ENCODE data around the gene RMDN3.
A peak's percentile ranks its signal among the peaks of the same experiment; 100 is the strongest.

The RMDN3 gene

DNA sequence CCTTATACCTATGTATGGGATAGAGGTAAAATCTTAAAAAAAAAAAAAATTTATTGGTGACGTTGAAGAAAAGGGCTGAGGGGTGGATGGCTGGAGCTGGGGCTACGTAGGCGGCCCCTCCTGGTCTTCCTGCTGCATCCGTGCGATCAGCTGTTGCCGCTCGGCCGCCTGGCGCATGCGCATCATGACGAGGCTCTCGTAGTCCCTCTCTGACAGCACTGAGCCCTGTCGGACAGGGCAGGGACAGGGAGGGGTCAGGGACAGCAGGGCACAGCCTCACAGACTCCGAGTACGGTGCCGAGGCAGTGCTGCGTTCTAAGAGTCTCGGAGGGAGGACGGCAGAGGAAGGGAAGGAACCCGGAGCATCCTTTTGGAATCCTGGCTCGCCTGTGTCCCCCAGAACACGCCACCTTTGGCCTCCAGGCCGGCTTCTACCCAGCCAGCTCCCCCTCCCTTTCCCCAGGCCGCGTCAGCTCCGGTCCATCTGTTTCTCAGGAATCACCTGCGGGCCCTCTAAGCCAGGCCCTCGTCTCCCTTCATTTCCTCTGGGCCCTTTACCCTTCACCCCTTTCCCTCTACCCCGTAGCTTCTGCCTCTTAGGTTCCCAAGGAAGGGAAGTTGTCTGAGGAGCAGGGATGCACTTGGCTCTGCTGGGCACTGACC, 12.9 kb upstream of the RMDN3 start:
- DNase-seq, result no peak
- no peak for TF ChIP-seq GATA1 (IDR thresholded peaks at IDR 0.05; ENCODE audit: low read depth, low read length)
- TF ChIP-seq POLR2A (IDR thresholded peaks at IDR 0.05; ENCODE audit: low read length), result no peak

GRCh38 chr15:40766906-40767837, 12.1 kb upstream of the RMDN3 start:
- TF ChIP-seq GATA1 (IDR thresholded peaks at IDR 0.05; ENCODE audit: low read depth, low read length) (no peak), POLR2A (IDR thresholded peaks at IDR 0.05; ENCODE audit: low read length) (no peak)

DNA sequence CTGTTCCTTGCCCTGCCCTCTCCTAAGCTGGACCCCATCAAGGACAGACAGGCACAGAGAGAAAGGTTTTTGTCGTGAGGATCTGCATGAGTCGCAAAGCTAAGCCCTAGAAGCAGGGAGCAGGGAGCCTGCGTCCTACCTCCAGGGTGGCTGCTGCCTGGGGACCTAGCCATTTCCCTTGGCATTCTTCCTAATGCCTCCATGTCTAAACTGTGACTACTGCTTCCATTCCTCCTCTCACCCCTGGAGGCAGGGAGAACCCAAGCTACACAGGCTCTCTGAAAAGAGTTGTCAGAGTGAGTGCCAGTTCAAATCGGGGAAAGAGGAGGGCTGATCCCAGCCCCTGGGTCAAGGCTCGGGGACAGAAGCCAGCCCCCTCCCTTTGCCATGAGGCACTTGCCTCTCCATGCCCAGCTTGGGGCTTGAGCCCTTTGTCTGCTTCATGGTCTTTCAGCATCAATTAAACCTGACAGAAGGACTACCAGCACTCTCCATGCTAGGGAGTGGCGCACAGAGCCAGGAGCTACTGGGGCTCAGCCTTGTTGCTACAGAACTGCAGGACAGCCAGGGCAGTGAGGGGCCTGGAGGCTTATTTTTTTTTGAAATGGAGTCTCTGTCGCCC, 11.3 kb upstream of the RMDN3 start:
- no peak for DNase-seq
- TF ChIP-seq GATA1 (IDR thresholded peaks at IDR 0.05; ENCODE audit: low read depth, low read length), result no peak
- TF ChIP-seq POLR2A (IDR thresholded peaks at IDR 0.05; ENCODE audit: low read length), result no peak

More at GRCh38 chr15:40766906-40767837, 12.1 kb upstream of the RMDN3 start:
- peak; percentile 54 to 60 for DNase-seq

GRCh38 chr15:40764629-40765103, 9.6 kb upstream of the RMDN3 start:
- DNase-seq, result no peak
- TF ChIP-seq POLR2A (IDR thresholded peaks at IDR 0.05; ENCODE audit: low read length), result no peak
- no peak for TF ChIP-seq GATA1 (IDR thresholded peaks at IDR 0.05; ENCODE audit: low read depth, low read length)

- TF ChIP-seq GATA1 (IDR thresholded peaks at IDR 0.05; ENCODE audit: low read depth, low read length), result no peak
- peak; percentile 23 for TF ChIP-seq POLR2A (IDR thresholded peaks at IDR 0.05; ENCODE audit: low read length)
- peak; percentile 87 to 89 for DNase-seq
These were observed 9.0 kb upstream of the RMDN3 start, which contains the start of gene GCHFR for GRCh38 chr15:40763801-40764628. Gene GCHFR, plus strand, starts transcription at chr15:40764068. Its CDS starts 113 bp downstream, at chr15:40764181.

- DNase-seq, result peak; percentile 74 to 76
- TF ChIP-seq GATA1 (IDR thresholded peaks at IDR 0.05; ENCODE audit: low read depth, low read length), result no peak
- no peak for TF ChIP-seq POLR2A (IDR thresholded peaks at IDR 0.05; ENCODE audit: low read length)
These were observed 8.1 kb upstream of the RMDN3 start for GRCh38 chr15:40762919-40763800.

DNA sequence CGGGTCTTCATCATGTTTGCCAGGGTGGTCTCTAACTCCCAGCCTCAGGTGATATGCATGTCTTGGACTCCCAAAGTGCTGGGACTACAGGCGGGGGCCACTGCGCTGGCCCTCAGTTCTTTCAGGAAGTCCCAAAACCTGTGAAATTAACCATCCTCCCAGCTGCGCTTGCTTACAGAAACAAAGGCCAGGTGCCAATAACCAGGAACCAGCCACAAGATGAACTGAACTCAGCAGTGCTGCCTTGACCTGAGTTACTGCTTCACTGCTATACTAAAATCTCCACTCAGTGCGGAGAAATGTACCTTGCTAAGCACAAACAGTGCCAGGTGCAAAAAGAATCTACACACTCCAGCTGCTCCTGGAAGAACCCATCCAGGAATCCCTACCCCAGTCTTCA, 4.9 kb upstream of the RMDN3 start:
- DNase-seq, result no peak
- TF ChIP-seq GATA1 (IDR thresholded peaks at IDR 0.05; ENCODE audit: low read depth, low read length) (no peak), POLR2A (IDR thresholded peaks at IDR 0.05; ENCODE audit: low read length) (no peak)

- no peak for TF ChIP-seq POLR2A (IDR thresholded peaks at IDR 0.05; ENCODE audit: low read length)
- peak; percentile 38 for TF ChIP-seq GATA1 (IDR thresholded peaks at IDR 0.05; ENCODE audit: low read depth, low read length)
- DNase-seq, result peak; percentile 56 to 84
These were observed 1.9 kb upstream of the RMDN3 start for GRCh38 chr15:40756938-40757337.

DNA sequence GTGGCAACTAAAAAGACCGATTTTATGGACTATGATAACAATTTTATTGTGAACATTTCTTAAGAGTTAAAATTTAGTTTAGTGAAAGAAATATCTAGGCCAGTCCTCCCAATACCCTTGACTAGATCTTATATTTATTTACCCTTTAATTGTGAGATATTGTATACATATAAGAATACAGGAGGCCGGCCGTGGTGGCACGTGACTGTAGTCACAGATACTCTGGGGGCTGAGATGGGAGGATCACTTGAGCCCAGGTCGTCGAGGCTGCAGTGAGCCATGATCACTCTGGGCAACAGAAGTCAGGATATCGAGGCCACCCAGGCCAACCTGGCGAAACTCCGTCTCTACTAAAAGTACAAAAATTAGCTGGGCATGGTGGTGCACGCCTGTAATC, 756 bp upstream of the RMDN3 start:
- peak; percentile 61 to 74 for DNase-seq
- no peak for TF ChIP-seq POLR2A (IDR thresholded peaks at IDR 0.05; ENCODE audit: low read length)

DNA sequence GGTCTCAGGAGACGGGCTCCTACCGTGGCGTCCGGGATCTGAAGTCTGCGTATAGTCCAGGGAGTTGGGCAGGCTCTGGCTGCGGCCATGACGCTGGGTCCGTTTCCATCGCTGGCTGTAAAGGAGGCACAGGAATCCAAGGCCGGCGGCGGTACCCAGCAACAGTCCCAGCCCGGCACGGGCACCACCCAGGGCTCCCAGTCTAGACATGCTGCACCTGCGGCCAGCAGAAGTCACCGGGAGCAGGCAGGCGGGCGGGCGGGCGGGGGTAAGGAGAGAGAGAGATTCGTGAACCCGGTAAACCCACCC, 526 bp downstream of the RMDN3 start:
- peak; percentile 61 to 71 for DNase-seq
- no peak for TF ChIP-seq POLR2A (IDR thresholded peaks at IDR 0.05; ENCODE audit: low read length)

- no peak for DNase-seq
- TF ChIP-seq GATA1 (IDR thresholded peaks at IDR 0.05; ENCODE audit: low read depth, low read length), result no peak
- no peak for TF ChIP-seq POLR2A (IDR thresholded peaks at IDR 0.05; ENCODE audit: low read length)
These were observed 3.3 kb downstream of the RMDN3 start for GRCh38 chr15:40751745-40752144.

DNA sequence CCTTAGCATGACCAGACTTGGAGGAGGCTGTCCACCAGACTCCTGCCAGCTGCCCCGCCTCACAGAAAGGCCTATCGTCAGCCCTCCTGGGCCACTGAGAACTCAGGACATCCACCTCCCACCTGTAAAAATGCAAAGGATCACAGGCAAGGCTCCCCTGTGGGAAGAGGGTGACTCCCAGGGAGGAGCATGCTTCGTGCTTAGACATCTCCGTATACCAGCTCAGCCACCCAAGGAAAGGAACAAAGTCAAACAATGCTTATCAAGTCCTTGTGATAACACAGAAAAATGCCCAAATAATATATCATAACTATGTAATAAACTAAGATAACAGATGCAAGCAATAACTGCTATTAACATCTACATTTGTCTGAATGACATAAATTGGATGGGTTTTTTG, 4.2 kb downstream of the RMDN3 start:
- no peak for TF ChIP-seq GATA1 (IDR thresholded peaks at IDR 0.05; ENCODE audit: low read depth, low read length)
- TF ChIP-seq POLR2A (IDR thresholded peaks at IDR 0.05; ENCODE audit: low read length), result no peak
- DNase-seq, result no peak

Data from erythroblast (primary cell).